ENCODE data around the gene LIPK. TPM values are rescaled to one million over a fixed set of nuclear protein-coding genes. Genes with fewer than 3 reads are reported as not detected.

Gene LIPK
- total and polyA plus RNA-seq, 2 experiments from 2014 or later: not detected

DNA sequence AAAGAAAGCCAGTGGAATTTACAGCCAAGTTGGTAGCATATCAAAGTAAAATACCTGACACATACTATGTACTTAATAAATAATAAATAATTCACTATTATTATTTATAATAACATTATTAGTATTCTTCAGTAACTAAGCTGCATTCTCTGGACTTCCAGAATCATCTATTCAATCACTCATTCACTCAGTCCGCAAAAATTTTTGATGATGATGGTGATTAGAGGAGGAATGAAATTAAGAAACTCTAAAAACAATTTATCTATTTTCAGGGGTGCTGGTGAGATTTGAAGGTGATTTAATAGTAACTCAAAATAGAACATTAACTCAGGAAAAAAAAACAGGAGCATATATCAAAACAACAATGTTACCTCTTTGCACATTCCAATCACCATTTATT lies 50.6 kb downstream of the LIPK start (continued):
- TF ChIP-seq, protein P1, sequence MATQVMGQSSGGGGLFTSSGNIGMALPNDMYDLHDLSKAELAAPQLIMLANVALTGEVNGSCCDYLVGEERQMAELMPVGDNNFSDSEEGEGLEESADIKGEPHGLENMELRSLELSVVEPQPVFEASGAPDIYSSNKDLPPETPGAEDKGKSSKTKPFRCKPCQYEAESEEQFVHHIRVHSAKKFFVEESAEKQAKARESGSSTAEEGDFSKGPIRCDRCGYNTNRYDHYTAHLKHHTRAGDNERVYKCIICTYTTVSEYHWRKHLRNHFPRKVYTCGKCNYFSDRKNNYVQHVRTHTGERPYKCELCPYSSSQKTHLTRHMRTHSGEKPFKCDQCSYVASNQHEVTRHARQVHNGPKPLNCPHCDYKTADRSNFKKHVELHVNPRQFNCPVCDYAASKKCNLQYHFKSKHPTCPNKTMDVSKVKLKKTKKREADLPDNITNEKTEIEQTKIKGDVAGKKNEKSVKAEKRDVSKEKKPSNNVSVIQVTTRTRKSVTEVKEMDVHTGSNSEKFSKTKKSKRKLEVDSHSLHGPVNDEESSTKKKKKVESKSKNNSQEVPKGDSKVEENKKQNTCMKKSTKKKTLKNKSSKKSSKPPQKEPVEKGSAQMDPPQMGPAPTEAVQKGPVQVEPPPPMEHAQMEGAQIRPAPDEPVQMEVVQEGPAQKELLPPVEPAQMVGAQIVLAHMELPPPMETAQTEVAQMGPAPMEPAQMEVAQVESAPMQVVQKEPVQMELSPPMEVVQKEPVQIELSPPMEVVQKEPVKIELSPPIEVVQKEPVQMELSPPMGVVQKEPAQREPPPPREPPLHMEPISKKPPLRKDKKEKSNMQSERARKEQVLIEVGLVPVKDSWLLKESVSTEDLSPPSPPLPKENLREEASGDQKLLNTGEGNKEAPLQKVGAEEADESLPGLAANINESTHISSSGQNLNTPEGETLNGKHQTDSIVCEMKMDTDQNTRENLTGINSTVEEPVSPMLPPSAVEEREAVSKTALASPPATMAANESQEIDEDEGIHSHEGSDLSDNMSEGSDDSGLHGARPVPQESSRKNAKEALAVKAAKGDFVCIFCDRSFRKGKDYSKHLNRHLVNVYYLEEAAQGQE (IDR thresholded peaks at IDR 0.05; ENCODE audit: unreplicated experiment): no peak
- TF ChIP-seq NANOG (IDR thresholded peaks at IDR 0.05; ENCODE audit: borderline replicate concordance) (no peak), ZNF331 (CRISPR knock-in tag; IDR thresholded peaks at IDR 0.05; ENCODE audit: low read depth) (no peak), STAT1 (IDR thresholded peaks at IDR 0.05; ENCODE audit: unreplicated experiment) (no peak), JUNB (IDR thresholded peaks at IDR 0.05; ENCODE audit: unreplicated experiment) (no peak), POLR2AphosphoS5 (IDR thresholded peaks at IDR 0.05; ENCODE audit: low read depth) (no peak), EZH2 (IDR thresholded peaks at IDR 0.05; ENCODE audit: low read depth, unreplicated experiment) (no peak), CREB1 (CRISPR knock-in tag; IDR thresholded peaks at IDR 0.05; ENCODE audit: low read depth) (no peak), ZNF114 (CRISPR knock-in tag; IDR thresholded peaks at IDR 0.05) (no peak)
- TF ChIP-seq, protein P2, sequence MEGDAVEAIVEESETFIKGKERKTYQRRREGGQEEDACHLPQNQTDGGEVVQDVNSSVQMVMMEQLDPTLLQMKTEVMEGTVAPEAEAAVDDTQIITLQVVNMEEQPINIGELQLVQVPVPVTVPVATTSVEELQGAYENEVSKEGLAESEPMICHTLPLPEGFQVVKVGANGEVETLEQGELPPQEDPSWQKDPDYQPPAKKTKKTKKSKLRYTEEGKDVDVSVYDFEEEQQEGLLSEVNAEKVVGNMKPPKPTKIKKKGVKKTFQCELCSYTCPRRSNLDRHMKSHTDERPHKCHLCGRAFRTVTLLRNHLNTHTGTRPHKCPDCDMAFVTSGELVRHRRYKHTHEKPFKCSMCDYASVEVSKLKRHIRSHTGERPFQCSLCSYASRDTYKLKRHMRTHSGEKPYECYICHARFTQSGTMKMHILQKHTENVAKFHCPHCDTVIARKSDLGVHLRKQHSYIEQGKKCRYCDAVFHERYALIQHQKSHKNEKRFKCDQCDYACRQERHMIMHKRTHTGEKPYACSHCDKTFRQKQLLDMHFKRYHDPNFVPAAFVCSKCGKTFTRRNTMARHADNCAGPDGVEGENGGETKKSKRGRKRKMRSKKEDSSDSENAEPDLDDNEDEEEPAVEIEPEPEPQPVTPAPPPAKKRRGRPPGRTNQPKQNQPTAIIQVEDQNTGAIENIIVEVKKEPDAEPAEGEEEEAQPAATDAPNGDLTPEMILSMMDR (conservative IDR thresholded peaks at IDR 0.05; ENCODE audit: low read depth in 2 of 2): no peak
- TF ChIP-seq, protein P3, sequence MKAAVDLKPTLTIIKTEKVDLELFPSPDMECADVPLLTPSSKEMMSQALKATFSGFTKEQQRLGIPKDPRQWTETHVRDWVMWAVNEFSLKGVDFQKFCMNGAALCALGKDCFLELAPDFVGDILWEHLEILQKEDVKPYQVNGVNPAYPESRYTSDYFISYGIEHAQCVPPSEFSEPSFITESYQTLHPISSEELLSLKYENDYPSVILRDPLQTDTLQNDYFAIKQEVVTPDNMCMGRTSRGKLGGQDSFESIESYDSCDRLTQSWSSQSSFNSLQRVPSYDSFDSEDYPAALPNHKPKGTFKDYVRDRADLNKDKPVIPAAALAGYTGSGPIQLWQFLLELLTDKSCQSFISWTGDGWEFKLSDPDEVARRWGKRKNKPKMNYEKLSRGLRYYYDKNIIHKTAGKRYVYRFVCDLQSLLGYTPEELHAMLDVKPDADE (IDR thresholded peaks at IDR 0.05): no peak

DNA sequence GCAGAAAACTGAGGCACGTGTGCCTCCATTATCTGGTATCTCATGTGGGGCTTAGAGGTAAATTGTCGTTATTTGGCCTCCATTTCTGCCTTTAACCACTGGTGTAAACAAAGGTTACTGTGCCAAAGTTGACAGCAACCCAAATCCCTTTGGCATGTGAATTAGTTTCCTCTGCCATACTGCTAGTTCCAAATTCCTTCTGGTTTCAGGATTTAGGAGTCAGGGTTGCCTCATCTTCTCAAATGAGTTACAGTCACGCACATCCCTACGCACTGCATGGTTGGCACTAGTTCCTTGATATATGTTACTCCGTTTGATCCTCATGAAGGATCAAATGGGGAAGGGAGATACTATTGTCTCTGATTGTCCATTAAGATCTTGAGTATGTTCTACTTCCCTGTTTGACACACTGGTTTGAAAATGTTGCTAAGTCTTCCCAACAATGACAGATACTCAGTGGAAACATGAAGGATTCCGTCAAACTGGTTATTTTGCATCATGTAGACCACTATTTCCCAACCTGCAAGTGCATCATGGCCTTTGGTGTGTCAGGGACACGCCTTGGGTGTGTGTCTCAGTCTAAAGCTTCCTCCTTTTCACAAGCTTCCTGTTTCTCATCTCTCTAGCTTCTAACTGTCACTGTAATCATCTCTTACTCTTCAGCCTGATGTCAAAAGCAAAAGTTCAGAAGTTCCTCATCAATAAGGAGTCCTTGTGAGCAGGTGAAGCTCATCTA lies 53.5 kb downstream of the LIPK start, which contains the start of gene LIPN:
TSS of gene LIPN (plus strand) at position 655 of the 736 bp plus-strand sequence. CDS start 1,386 bp downstream, outside the sequence.
- no peaks in the 10 kb centered on the region for H3K27me3 ChIP-seq (ENCODE audit: insufficient read depth)
- no peak for ATAC-seq
- H3K4me3 ChIP-seq: no peak within 1 kb of the TSS
- H3K27ac Mint-ChIP-seq: no peak within 1 kb of the TSS
- no peaks in the 10 kb centered on the region for H3K79me2 ChIP-seq (replicated peaks; ENCODE audit: insufficient read depth)
- H3K4me3 Mint-ChIP-seq: no peak within 1 kb of the TSS
- H3K27me3 Mint-ChIP-seq (ENCODE audit: insufficient read depth, low read depth, poor library complexity): peaks cover 1% of the 10 kb centered on the region
- no peaks in the 10 kb centered on the region for H3K36me3 Mint-ChIP-seq (ENCODE audit: low read depth)
- no peaks in the 10 kb centered on the region for H3K9me3 Mint-ChIP-seq
- no peaks in the 10 kb centered on the region for H3F3A ChIP-seq (replicated peaks; ENCODE audit: low read depth)
- no peaks in the 10 kb centered on the region for H3K9me2 ChIP-seq (ENCODE audit: insufficient read depth)
- H3K36me3 ChIP-seq (ENCODE audit: insufficient read depth): no peaks in the 10 kb centered on the region
- peaks cover 10% of the 10 kb centered on the region for H3K4me1 ChIP-seq (ENCODE audit: insufficient read depth)
- no peak within 1 kb of the TSS for H3K4me2 ChIP-seq
- H3K4me1 Mint-ChIP-seq: peaks cover 12% of the 10 kb centered on the region
- H3K27ac ChIP-seq (ENCODE audit: low read depth): no peak within 1 kb of the TSS
- DNase-seq (ENCODE audit: low spot score): no peak
- H4K20me1 ChIP-seq (replicated peaks; ENCODE audit: insufficient read depth): no peaks in the 10 kb centered on the region
- H2AFZ ChIP-seq: no peak within 1 kb of the TSS
- TF ChIP-seq, protein P4, sequence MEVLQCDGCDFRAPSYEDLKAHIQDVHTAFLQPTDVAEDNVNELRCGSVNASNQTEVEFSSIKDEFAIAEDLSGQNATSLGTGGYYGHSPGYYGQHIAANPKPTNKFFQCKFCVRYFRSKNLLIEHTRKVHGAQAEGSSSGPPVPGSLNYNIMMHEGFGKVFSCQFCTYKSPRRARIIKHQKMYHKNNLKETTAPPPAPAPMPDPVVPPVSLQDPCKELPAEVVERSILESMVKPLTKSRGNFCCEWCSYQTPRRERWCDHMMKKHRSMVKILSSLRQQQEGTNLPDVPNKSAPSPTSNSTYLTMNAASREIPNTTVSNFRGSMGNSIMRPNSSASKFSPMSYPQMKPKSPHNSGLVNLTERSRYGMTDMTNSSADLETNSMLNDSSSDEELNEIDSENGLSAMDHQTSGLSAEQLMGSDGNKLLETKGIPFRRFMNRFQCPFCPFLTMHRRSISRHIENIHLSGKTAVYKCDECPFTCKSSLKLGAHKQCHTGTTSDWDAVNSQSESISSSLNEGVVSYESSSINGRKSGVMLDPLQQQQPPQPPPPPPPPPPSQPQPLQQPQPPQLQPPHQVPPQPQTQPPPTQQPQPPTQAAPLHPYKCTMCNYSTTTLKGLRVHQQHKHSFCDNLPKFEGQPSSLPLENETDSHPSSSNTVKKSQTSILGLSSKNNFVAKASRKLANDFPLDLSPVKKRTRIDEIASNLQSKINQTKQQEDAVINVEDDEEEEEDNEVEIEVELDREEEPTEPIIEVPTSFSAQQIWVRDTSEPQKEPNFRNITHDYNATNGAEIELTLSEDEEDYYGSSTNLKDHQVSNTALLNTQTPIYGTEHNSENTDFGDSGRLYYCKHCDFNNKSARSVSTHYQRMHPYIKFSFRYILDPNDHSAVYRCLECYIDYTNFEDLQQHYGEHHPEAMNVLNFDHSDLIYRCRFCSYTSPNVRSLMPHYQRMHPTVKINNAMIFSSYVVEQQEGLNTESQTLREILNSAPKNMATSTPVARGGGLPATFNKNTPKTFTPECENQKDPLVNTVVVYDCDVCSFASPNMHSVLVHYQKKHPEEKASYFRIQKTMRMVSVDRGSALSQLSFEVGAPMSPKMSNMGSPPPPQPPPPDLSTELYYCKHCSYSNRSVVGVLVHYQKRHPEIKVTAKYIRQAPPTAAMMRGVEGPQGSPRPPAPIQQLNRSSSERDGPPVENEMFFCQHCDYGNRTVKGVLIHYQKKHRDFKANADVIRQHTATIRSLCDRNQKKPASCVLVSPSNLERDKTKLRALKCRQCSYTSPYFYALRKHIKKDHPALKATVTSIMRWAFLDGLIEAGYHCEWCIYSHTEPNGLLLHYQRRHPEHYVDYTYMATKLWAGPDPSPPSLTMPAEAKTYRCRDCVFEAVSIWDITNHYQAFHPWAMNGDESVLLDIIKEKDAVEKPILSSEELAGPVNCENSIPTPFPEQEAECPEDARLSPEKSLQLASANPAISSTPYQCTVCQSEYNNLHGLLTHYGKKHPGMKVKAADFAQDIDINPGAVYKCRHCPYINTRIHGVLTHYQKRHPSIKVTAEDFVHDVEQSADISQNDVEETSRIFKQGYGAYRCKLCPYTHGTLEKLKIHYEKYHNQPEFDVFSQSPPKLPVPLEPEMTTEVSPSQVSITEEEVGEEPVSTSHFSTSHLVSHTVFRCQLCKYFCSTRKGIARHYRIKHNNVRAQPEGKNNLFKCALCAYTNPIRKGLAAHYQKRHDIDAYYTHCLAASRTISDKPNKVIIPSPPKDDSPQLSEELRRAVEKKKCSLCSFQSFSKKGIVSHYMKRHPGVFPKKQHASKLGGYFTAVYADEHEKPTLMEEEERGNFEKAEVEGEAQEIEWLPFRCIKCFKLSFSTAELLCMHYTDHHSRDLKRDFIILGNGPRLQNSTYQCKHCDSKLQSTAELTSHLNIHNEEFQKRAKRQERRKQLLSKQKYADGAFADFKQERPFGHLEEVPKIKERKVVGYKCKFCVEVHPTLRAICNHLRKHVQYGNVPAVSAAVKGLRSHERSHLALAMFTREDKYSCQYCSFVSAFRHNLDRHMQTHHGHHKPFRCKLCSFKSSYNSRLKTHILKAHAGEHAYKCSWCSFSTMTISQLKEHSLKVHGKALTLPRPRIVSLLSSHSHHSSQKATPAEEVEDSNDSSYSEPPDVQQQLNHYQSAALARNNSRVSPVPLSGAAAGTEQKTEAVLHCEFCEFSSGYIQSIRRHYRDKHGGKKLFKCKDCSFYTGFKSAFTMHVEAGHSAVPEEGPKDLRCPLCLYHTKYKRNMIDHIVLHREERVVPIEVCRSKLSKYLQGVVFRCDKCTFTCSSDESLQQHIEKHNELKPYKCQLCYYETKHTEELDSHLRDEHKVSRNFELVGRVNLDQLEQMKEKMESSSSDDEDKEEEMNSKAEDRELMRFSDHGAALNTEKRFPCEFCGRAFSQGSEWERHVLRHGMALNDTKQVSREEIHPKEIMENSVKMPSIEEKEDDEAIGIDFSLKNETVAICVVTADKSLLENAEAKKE (CRISPR knock-in tag; IDR thresholded peaks at IDR 0.05): no peak
- TF ChIP-seq STAT1 (IDR thresholded peaks at IDR 0.05; ENCODE audit: unreplicated experiment) (no peak), ZNF331 (CRISPR knock-in tag; IDR thresholded peaks at IDR 0.05; ENCODE audit: low read depth) (no peak), NANOG (IDR thresholded peaks at IDR 0.05; ENCODE audit: borderline replicate concordance) (no peak), CREB1 (CRISPR knock-in tag; IDR thresholded peaks at IDR 0.05; ENCODE audit: low read depth) (no peak), ZNF114 (CRISPR knock-in tag; IDR thresholded peaks at IDR 0.05) (no peak)
